ENCODE measurements around the gene TMEM131L.
"Not testable (repeated sequence)": the region's sequence is repeated elsewhere in the genome, so short reads cannot be mapped to it uniquely, and the experiment has no call there.

Gene TMEM131L

GRCh38 chr4:153663667-153664066 lies 197.5 kb downstream of the TMEM131L start:
- DNase-seq: no peak

- DNase-seq: not testable (repeated sequence)
Observed at GRCh38 chr4:153666505-153666904, 200.3 kb downstream of the TMEM131L start.

- no peak for DNase-seq
Observed at GRCh38 chr4:153668647-153669046, 202.5 kb downstream of the TMEM131L start.

GRCh38 chr4:153669838-153670237 lies 203.7 kb downstream of the TMEM131L start:
- no peak for DNase-seq

- no peak for DNase-seq
Observed at GRCh38 chr4:153676486-153676885, 210.3 kb downstream of the TMEM131L start.

GRCh38 chr4:153676984-153677383 lies 210.8 kb downstream of the TMEM131L start:
- no peak for DNase-seq

- no peak for DNase-seq
Observed at GRCh38 chr4:153679486-153679885, 213.3 kb downstream of the TMEM131L start.

DNA sequence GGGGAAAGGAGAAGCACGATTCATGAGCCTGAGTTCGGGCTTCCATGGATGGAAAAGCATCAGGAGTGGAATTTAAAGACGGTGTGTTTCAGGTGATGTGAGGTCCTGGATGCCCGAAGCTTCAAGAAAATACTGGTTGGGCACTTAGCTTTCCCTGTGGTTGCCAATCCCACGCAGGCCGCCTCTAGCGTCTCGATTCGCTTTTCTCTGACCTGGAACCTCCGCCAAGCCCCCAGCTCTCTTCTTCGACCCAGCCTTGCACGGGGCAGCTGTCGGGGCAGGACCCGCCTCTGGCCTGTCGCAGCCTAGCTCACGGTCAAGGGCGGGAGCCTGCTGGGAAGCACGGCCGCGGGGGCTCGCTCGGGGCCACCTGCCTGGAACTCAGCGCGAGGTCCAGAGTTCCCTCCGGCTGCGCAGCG lies 217.6 kb downstream of the TMEM131L start:
- no peak for DNase-seq

- DNase-seq: peak; percentile 43
Observed at GRCh38 chr4:153684182-153684970, 218.2 kb downstream of the TMEM131L start, which contains the start of gene TLR2. Gene TLR2 (plus strand): TSS chr4:153684280. CDS start chr4:153702908, 18,628 bp downstream.

DNA sequence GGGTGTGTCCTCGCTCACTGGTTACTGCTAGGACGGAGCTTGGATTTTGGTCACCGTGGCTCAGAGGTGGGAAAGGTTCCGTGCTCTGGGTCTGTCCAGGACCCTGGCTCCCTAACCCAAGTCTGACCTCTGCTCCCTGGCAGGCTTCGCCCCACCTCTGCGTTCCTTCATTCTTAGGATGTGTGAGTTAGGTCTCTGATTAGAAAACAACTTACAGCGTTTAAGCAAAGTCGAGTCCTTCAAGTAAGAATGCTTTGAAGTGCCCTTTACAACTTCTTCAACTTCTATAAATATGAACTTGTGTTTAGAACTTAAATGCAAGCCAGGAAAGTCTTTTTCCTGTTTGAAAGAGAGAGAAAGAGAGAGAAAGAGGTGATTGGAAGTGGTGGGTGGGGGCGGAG lies 218.8 kb downstream of the TMEM131L start:
- no peak for DNase-seq
